ENCODE results near the gene ARL8A. TPM values are rescaled to one million over a fixed set of nuclear protein-coding genes. Genes with fewer than 3 reads are reported as not detected.

The ARL8A gene
- total and polyA plus RNA-seq, 10 of the 15 experiments (the other 5 are each of a cell fraction or from before 2014, with no cell fraction given) = 0.34 to 49.2 (median 15.4) TPM

DNA sequence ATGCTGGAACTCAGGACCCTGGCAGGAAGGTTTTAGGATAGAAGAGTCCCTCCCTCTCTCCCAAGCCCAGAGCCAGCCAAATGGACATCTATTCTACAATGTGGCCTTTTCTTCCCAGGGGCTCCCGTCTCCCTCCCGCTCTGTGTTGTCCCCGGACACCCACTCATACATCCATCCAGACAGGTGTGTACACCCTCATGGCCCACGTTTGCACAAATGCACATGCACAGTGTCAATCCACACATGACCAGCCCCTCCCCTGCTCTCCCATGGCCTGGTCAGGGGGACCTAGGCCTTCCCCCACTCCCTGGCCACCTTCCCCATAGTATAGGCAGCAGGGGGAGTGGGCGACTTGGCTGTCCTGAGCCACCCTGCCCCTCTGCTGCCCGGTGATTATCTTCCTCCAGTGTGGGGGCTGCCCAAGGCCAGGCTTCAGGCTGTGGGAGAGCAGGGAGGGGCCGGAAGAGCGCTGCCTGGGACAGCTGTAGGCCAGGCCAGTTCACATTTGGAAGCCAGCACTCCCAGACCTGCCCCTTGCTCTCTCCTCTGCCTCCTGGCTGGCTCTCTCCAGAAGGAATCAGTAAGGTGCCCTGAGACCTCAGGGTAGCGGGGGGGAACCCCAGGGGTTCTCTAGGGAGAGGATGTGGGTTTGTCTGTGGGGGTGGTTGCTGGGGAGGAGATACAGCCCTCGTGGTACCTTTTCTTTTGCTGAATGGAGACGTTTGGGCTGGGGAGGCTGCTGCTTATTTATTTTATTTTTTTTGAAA lies 19.9 kb upstream of the ARL8A start (continued):
- TF ChIP-seq ZBTB4 (CRISPR knock-in tag; IDR thresholded peaks at IDR 0.05) (no peak), BCLAF1 (IDR thresholded peaks at IDR 0.05) (no peak), SUPT20H (IDR thresholded peaks at IDR 0.05; ENCODE audit: borderline replicate concordance, control insufficient read depth, low read depth, low read length) (no peak), HCFC1 (IDR thresholded peaks at IDR 0.05; ENCODE audit: low read length) (no peak), MXI1 (IDR thresholded peaks at IDR 0.05; ENCODE audit: low read depth, low read length) (peak; percentile 51), BHLHE40 (IDR thresholded peaks at IDR 0.05; ENCODE audit: borderline replicate concordance in 1 of 2, low read depth in 2 of 2, low read length in 1 of 2) (peak in 1 of 2 experiments; percentile 7; a peak in 1 of 4 replicates), EED (IDR thresholded peaks at IDR 0.05; ENCODE audit: low read depth) (peak; percentile 86), RFX5 (IDR thresholded peaks at IDR 0.05; ENCODE audit: low read depth, low read length) (no peak), IKZF1 (conservative IDR thresholded peaks at IDR 0.05) (peak; percentile 90), GATAD2B (conservative IDR thresholded peaks at IDR 0.05; ENCODE audit: low read depth) (peak; percentile 82), ASH2L (IDR thresholded peaks at IDR 0.05; ENCODE audit: borderline replicate concordance, low read depth) (no peak), NBN (IDR thresholded peaks at IDR 0.05) (peak; percentile 81; the same call in 1 of the 2 replicates), SPI1 (IDR thresholded peaks at IDR 0.05; ENCODE audit: borderline replicate concordance, insufficient read depth, low read depth, low read length) (no peak; the same call in 1 of the 2 replicates)
- TF ChIP-seq, protein P1, sequence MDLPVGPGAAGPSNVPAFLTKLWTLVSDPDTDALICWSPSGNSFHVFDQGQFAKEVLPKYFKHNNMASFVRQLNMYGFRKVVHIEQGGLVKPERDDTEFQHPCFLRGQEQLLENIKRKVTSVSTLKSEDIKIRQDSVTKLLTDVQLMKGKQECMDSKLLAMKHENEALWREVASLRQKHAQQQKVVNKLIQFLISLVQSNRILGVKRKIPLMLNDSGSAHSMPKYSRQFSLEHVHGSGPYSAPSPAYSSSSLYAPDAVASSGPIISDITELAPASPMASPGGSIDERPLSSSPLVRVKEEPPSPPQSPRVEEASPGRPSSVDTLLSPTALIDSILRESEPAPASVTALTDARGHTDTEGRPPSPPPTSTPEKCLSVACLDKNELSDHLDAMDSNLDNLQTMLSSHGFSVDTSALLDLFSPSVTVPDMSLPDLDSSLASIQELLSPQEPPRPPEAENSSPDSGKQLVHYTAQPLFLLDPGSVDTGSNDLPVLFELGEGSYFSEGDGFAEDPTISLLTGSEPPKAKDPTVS (IDR thresholded peaks at IDR 0.05; ENCODE audit: low read depth, low read length) = no peak
- TF ChIP-seq, protein P2, sequence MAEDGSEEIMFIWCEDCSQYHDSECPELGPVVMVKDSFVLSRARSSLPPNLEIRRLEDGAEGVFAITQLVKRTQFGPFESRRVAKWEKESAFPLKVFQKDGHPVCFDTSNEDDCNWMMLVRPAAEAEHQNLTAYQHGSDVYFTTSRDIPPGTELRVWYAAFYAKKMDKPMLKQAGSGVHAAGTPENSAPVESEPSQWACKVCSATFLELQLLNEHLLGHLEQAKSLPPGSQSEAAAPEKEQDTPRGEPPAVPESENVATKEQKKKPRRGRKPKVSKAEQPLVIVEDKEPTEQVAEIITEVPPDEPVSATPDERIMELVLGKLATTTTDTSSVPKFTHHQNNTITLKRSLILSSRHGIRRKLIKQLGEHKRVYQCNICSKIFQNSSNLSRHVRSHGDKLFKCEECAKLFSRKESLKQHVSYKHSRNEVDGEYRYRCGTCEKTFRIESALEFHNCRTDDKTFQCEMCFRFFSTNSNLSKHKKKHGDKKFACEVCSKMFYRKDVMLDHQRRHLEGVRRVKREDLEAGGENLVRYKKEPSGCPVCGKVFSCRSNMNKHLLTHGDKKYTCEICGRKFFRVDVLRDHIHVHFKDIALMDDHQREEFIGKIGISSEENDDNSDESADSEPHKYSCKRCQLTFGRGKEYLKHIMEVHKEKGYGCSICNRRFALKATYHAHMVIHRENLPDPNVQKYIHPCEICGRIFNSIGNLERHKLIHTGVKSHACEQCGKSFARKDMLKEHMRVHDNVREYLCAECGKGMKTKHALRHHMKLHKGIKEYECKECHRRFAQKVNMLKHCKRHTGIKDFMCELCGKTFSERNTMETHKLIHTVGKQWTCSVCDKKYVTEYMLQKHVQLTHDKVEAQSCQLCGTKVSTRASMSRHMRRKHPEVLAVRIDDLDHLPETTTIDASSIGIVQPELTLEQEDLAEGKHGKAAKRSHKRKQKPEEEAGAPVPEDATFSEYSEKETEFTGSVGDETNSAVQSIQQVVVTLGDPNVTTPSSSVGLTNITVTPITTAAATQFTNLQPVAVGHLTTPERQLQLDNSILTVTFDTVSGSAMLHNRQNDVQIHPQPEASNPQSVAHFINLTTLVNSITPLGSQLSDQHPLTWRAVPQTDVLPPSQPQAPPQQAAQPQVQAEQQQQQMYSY (CRISPR knock-in tag; IDR thresholded peaks at IDR 0.05) = no peak
- TF ChIP-seq, protein P3, sequence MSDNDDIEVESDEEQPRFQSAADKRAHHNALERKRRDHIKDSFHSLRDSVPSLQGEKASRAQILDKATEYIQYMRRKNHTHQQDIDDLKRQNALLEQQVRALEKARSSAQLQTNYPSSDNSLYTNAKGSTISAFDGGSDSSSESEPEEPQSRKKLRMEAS (IDR thresholded peaks at IDR 0.05; ENCODE audit: low read depth, low read length) = no peak

All from GM12878 (cell line).